ENCODE measurements around the gene IFNA6. TPM values are rescaled to one million over a fixed set of nuclear protein-coding genes. Genes with fewer than 3 reads are reported as not detected.
"Not testable (repeated sequence)": the region's sequence is repeated elsewhere in the genome, so short reads cannot be mapped to it uniquely, and the experiment has no call there.

IFNA6 gene
- polyA plus RNA-seq, 3 donors: not detected

DNA sequence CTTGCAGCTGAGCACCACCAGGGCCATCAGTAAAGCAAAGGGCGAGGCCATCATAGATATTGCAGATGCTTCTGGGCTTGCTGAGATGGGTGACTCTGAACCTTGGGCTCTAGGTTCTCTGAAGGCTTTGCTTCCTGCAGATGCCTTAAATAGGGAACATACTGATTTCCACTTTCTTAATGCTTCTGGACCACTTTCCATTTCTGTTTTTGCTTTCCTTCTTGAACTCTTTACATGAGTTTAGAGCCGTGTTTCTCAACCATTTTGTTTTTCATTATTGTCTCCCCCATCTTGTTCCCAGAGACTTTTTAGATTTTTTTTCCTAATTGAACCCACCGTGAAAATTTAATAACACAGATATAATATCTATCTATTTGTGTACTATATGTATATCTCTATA, 17.3 kb upstream of the IFNA6 start, which contains the start of gene IFNA13:
TSS of gene IFNA13 (minus strand) at position 101 of the 400 bp plus-strand sequence. CDS start at position 54, 47 bp downstream.
- Histone ChIP-seq H2AFZ (ENCODE audit: insufficient read depth, low read depth, low read length, poor library complexity, severe bottlenecking) (no peak within 1 kb of the TSS), H3K27ac (ENCODE audit: low read depth in 1 of 2, low read length in 2 of 2) (no peak within 1 kb of the TSS), H4K20me1 (ENCODE audit: insufficient read depth, low read length) (no peaks in the 10 kb centered on the region), H3K4me1 (ENCODE audit: control insufficient read depth in 1 of 2, insufficient read depth in 2 of 2, low read length in 2 of 2) (no peaks in the 10 kb centered on the region), H3K9me3 (replicated peaks in 1 of 2; ENCODE audit: control insufficient read depth in 1 of 2, insufficient read depth in 1 of 2, low read length in 2 of 2) (no peaks in the 10 kb centered on the region), H3K36me3 (replicated peaks in 1 of 2; ENCODE audit: control insufficient read depth in 1 of 2, insufficient read depth in 2 of 2, low read length in 2 of 2) (no peaks in the 10 kb centered on the region), H3K4me3 (replicated peaks in 1 of 3; ENCODE audit: low read depth in 2 of 3, low read length in 3 of 3) (no peak within 1 kb of the TSS), H3K79me2 (ENCODE audit: insufficient read depth, low read length) (no peaks in the 10 kb centered on the region), H3K4me2 (replicated peaks; ENCODE audit: extremely low read depth, low read length, poor library complexity, severe bottlenecking) (no peak within 1 kb of the TSS), H3K9ac (ENCODE audit: insufficient read depth, low read length, poor library complexity, severe bottlenecking) (no peak within 1 kb of the TSS), H3K27me3 (ENCODE audit: control insufficient read depth in 2 of 2, insufficient read depth in 2 of 2, low read length in 2 of 2) (no peaks in the 10 kb centered on the region)
- DNase-seq: no peak
- Mint-ChIP-seq H3K27ac (no peak within 1 kb of the TSS), H3K4me1 (peaks cover 4% of the 10 kb centered on the region), H3K27me3 (ENCODE audit: low read depth in 3 of 3) (peaks cover 2 to 18% (median 8%) of the 10 kb centered on the region in 3 donors), H3K36me3 (no peaks in the 10 kb centered on the region), H3K4me3 (no peak within 1 kb of the TSS), H3K9me3 (no peaks in the 10 kb centered on the region)
- intact Hi-C loops (cut with micrococcal nuclease): no loop called here
- no peak for TF ChIP-seq CTCF (IDR thresholded peaks at IDR 0.05)
- no CpG with 5 or more reads among the region's 3 CpGs for WGBS (ENCODE audit: insufficient coverage)

- H3K9me3 Mint-ChIP-seq; H3K4me3 ChIP-seq (replicated peaks in 1 of 3; ENCODE audit: low read depth in 2 of 3, low read length in 3 of 3); H3K9ac ChIP-seq (ENCODE audit: insufficient read depth, low read length, poor library complexity, severe bottlenecking); H3K27ac Mint-ChIP-seq; intact Hi-C loops (cut with micrococcal nuclease); H3K4me2 ChIP-seq (replicated peaks; ENCODE audit: extremely low read depth, low read length, poor library complexity, severe bottlenecking); H3K4me1 ChIP-seq (ENCODE audit: control insufficient read depth in 1 of 2, insufficient read depth in 2 of 2, low read length in 2 of 2); H4K20me1 ChIP-seq (ENCODE audit: insufficient read depth, low read length); H3K27ac ChIP-seq (ENCODE audit: low read depth in 1 of 2, low read length in 2 of 2); H3K36me3 Mint-ChIP-seq; H3K9me3 ChIP-seq (replicated peaks in 1 of 2; ENCODE audit: control insufficient read depth in 1 of 2, insufficient read depth in 1 of 2, low read length in 2 of 2); H3K36me3 ChIP-seq (replicated peaks in 1 of 2; ENCODE audit: control insufficient read depth in 1 of 2, insufficient read depth in 2 of 2, low read length in 2 of 2); H2AFZ ChIP-seq (ENCODE audit: insufficient read depth, low read depth, low read length, poor library complexity, severe bottlenecking); H3K4me1 Mint-ChIP-seq; H3K79me2 ChIP-seq (ENCODE audit: insufficient read depth, low read length); H3K27me3 ChIP-seq (ENCODE audit: control insufficient read depth in 2 of 2, insufficient read depth in 2 of 2, low read length in 2 of 2); H3K4me3 Mint-ChIP-seq; DNase-seq: not testable (repeated sequence)
- H3K27me3 Mint-ChIP-seq (ENCODE audit: low read depth in 3 of 3): peaks cover 3 to 16% (median 8%) of the 10 kb centered on the region in 3 donors
- no CpG with 5 or more reads among the region's 2 CpGs for WGBS (ENCODE audit: insufficient coverage)
Measured at GRCh38 chr9:21367169-21367568, 16.5 kb upstream of the IFNA6 start.
